ENCODE measurements around the gene SENP3.

The SENP3 gene

DNA sequence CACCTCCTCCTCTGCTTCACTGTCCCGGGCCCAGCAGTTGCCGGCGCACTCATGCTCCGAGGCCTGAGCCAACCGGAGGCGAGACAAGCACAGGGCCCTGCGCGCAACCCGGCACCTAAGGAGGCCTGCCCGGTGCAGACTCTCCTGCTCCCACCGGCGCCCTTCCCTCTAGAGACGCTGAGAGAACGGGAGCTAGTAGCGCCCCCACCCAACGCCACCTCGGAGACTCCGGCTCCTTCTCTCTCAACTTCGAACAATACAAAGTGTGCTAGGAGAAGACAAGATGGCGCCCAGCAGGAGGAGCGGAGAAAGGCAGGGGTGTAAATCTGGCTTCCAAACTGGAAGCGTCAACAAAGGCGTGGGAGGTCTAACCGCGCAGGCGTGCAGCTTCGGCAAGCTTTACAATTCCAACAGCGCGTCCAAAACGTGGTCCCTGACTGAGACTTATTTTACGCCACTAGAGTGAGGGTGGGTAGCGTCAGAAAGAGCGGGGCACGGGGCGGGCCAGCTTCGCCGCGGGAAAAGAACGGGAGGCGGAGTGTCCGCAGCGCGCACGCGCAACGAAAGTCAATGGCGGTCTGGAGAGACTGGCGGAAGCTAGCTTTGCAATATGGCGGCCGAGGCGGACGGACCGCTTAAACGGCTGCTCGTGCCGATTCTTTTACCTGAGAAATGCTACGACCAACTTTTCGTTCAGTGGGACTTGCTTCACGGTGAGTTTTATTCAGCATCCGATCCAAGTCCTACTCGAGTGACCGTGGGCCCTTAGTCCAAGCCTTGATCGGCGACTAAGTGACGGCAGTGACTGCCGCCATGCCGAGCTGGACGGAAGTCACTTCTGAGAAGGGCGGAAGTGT, 21.8 kb downstream of the SENP3 start, which contains the start of gene MPDU1:
MPDU1 (plus strand) TSS at position 600 of the 857 bp plus-strand sequence; CDS start at position 611, 11 bp downstream.
- Histone ChIP-seq H3K9me3 (ENCODE audit: control insufficient read depth, insufficient read depth, low read depth, low read length) (no peaks in the 10 kb centered on the region), H3K4me3 (ENCODE audit: low read depth, low read length) (peak within 1 kb of the TSS; percentile 86), H3K4me1 (ENCODE audit: control insufficient read depth, insufficient read depth, low read length) (peaks cover 8% of the 10 kb centered on the region; the same call in 1 of the 2 replicates), H3K27ac (ENCODE audit: extremely low read depth, low read depth, low read length) (peak within 1 kb of the TSS; percentile 95), H3K36me3 (ENCODE audit: control insufficient read depth in 2 of 2, insufficient read depth in 1 of 2, low read length in 2 of 2) (peaks cover 0 to 61% of the 10 kb centered on the region in 2 experiments; a peak in 1 of 3 replicates)
- CTCF ChIA-PET = interaction anchor here (0.7 to 2.7 kb wide), 8 partner anchors 9 to 160 kb away, joined by 3 to 18 read pairs (median 4); partner anchors contain the start of genes TP53 and WRAP53
- POLR2A ChIA-PET = interaction anchor here (0.6 to 5.5 kb wide), 26 partner anchors 8 to 332 kb away, joined by 3 to 98 read pairs (median 6); partner anchors contain the start of genes ATP1B2, DNAH2, FXR2 and NEURL4
- TF ChIP-seq, protein P1, sequence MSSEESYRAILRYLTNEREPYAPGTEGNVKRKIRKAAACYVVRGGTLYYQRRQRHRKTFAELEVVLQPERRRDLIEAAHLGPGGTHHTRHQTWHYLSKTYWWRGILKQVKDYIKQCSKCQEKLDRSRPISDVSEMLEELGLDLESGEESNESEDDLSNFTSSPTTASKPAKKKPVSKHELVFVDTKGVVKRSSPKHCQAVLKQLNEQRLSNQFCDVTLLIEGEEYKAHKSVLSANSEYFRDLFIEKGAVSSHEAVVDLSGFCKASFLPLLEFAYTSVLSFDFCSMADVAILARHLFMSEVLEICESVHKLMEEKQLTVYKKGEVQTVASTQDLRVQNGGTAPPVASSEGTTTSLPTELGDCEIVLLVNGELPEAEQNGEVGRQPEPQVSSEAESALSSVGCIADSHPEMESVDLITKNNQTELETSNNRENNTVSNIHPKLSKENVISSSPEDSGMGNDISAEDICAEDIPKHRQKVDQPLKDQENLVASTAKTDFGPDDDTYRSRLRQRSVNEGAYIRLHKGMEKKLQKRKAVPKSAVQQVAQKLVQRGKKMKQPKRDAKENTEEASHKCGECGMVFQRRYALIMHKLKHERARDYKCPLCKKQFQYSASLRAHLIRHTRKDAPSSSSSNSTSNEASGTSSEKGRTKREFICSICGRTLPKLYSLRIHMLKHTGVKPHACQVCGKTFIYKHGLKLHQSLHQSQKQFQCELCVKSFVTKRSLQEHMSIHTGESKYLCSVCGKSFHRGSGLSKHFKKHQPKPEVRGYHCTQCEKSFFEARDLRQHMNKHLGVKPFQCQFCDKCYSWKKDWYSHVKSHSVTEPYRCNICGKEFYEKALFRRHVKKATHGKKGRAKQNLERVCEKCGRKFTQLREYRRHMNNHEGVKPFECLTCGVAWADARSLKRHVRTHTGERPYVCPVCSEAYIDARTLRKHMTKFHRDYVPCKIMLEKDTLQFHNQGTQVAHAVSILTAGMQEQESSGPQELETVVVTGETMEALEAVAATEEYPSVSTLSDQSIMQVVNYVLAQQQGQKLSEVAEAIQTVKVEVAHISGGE (tag by site-specific recombination; conservative IDR thresholded peaks at IDR 0.05; ENCODE audit: low read depth) = peak; percentile 99
- TF ChIP-seq ZNF660 (tag by site-specific recombination; IDR thresholded peaks at IDR 0.05) (peak; percentile 92), ZNF366 (tag by site-specific recombination; conservative IDR thresholded peaks at IDR 0.05) (peak; percentile 60; the same call in 1 of the 2 replicates), ZFHX2 (tag by site-specific recombination; conservative IDR thresholded peaks at IDR 0.05) (peak; percentile 89), ZNF280D (tag by site-specific recombination; IDR thresholded peaks at IDR 0.05) (peak; percentile 53), ZNF202 (tag by site-specific recombination; IDR thresholded peaks at IDR 0.05; ENCODE audit: borderline replicate concordance) (no peak), ZNF510 (tag by site-specific recombination; IDR thresholded peaks at IDR 0.05; ENCODE audit: insufficient replicate concordance) (no peak), SALL2 (tag by site-specific recombination; IDR thresholded peaks at IDR 0.05; ENCODE audit: borderline replicate concordance) (no peak), ZNF501 (tag by site-specific recombination; IDR thresholded peaks at IDR 0.05) (peak; percentile 93), HOXA7 (CRISPR knock-in tag; IDR thresholded peaks at IDR 0.05; ENCODE audit: borderline replicate concordance) (no peak), ZBTB10 (tag by site-specific recombination; IDR thresholded peaks at IDR 0.05) (no peak), ZBTB7A (tag by site-specific recombination; IDR thresholded peaks at IDR 0.05; ENCODE audit: low read depth) (no peak), ZNF596 (tag by site-specific recombination; IDR thresholded peaks at IDR 0.05) (0 out of 2 replicates have a peak, but pooled peaks have one; percentile 1), ZNF133 (tag by site-specific recombination; IDR thresholded peaks at IDR 0.05) (no peak; the same call in 1 of the 2 replicates), RBAK (tag by site-specific recombination; IDR thresholded peaks at IDR 0.05) (no peak), ZNF350 (tag by site-specific recombination; IDR thresholded peaks at IDR 0.05) (no peak), ZEB2 (tag by site-specific recombination; IDR thresholded peaks at IDR 0.05) (peak; percentile 94), GLIS1 (tag by site-specific recombination; IDR thresholded peaks at IDR 0.05) (peak; percentile 59), ZFP69B (tag by site-specific recombination; IDR thresholded peaks at IDR 0.05) (0 out of 2 replicates have a peak, but pooled peaks have one; percentile 62), ZNF623 (tag by site-specific recombination; IDR thresholded peaks at IDR 0.05) (peak; percentile 34; the same call in 1 of the 2 replicates), ZNF394 (tag by site-specific recombination; IDR thresholded peaks at IDR 0.05; ENCODE audit: borderline replicate concordance) (peak; percentile 63), ZNF626 (tag by site-specific recombination; IDR thresholded peaks at IDR 0.05) (no peak), ZNF624 (tag by site-specific recombination; IDR thresholded peaks at IDR 0.05) (no peak), ZIC2 (tag by site-specific recombination; IDR thresholded peaks at IDR 0.05) (peak; percentile 14; the same call in 1 of the 2 replicates), ZNF2 (tag by site-specific recombination; IDR thresholded peaks at IDR 0.05) (peak; percentile 93), KLF8 (tag by site-specific recombination; IDR thresholded peaks at IDR 0.05) (peak; percentile 76)
- TF ChIP-seq, protein P2, sequence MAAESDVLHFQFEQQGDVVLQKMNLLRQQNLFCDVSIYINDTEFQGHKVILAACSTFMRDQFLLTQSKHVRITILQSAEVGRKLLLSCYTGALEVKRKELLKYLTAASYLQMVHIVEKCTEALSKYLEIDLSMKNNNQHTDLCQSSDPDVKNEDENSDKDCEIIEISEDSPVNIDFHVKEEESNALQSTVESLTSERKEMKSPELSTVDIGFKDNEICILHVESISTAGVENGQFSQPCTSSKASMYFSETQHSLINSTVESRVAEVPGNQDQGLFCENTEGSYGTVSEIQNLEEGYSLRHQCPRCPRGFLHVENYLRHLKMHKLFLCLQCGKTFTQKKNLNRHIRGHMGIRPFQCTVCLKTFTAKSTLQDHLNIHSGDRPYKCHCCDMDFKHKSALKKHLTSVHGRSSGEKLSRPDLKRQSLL (tag by site-specific recombination; IDR thresholded peaks at IDR 0.05) = peak; percentile 5; the same call in 1 of the 2 replicates

Data from HEK293 (cell line).